Measurements from ENCODE around the gene RUNX1. TPM values are rescaled to one million over a fixed set of nuclear protein-coding genes. Genes with fewer than 3 reads are reported as not detected.

RUNX1 gene
- total and polyA plus RNA-seq, 2 experiments from 2014 or later, result 0.12 TPM; not detected in 1

- DNase-seq (ENCODE audit: low read depth in 1 of 2, low spot score in 1 of 2), result no peak
- H3K4me3 ChIP-seq, result no peak overlapping the region
- H3K9me3 ChIP-seq (ENCODE audit: low read depth), result no peaks in the 10 kb centered on the region
- H3K27me3 ChIP-seq, result peaks cover 84% of the 10 kb centered on the region
- no peak for TF ChIP-seq CTCF (IDR thresholded peaks at IDR 0.05; ENCODE audit: low read depth, low read length)
- H3K36me3 ChIP-seq, result no peaks in the 10 kb centered on the region
- no peaks in the 10 kb centered on the region for H3K4me1 ChIP-seq (ENCODE audit: low read depth)
- no peak overlapping the region for H3K27ac ChIP-seq
These were observed 2.9 kb downstream of the RUNX1 start for GRCh38 chr21:35046263-35046624.

GRCh38 chr21:35045542-35046262 is 3.4 kb downstream of the RUNX1 start:
- Histone ChIP-seq H3K27me3 (peaks cover 85% of the 10 kb centered on the region), H3K27ac (no peak overlapping the region), H3K4me3 (no peak overlapping the region), H3K36me3 (no peaks in the 10 kb centered on the region), H3K9me3 (ENCODE audit: low read depth) (no peaks in the 10 kb centered on the region), H3K4me1 (ENCODE audit: low read depth) (no peaks in the 10 kb centered on the region)
- DNase-seq (ENCODE audit: low read depth in 1 of 2, low spot score in 1 of 2), result no peak
- TF ChIP-seq CTCF (IDR thresholded peaks at IDR 0.05; ENCODE audit: low read depth, low read length), result no peak

DNA sequence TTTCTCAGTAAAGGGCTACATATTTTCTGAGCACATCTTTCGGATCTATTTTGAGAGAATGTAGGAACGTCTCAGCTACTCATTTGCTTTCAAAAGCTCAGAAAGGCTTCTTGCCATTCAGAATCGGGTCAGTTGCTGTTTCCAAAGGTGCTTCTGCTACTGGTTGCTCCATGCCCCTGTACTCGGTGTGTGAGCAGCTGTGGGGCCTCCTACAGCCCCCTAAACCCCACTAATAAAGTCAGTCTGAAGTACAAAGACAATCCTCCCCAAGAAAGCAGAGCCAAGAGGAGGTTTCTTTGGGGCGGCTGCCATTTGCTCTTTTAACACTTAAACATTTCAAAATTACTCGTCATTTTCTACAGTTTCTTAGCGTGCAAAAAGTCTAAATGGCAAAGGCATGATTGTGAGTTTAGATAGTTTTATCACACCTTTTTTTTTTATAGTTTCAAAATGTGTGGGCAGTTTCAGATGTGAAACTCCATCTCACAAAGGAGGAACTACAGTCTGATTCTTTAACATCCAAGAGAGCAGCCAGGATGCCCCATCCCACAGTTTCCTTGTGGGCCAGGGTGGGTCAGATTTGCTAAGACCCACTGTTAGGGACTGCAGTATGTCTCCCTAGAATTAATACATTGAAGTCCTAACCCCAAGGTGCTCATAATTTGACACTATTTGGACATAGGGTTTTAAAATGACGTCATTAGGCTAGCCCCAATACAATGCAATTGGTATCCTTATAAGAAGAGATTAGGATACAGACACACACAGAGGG is 4.1 kb downstream of the RUNX1 start:
- H3K27me3 ChIP-seq, result peaks cover 83% of the 10 kb centered on the region
- no peak for TF ChIP-seq CTCF (IDR thresholded peaks at IDR 0.05; ENCODE audit: low read depth, low read length)
- no peaks in the 10 kb centered on the region for H3K9me3 ChIP-seq (ENCODE audit: low read depth)
- no peak overlapping the region for H3K27ac ChIP-seq
- DNase-seq (ENCODE audit: low read depth in 1 of 2, low spot score in 1 of 2), result no peak
- H3K4me1 ChIP-seq (ENCODE audit: low read depth), result no peaks in the 10 kb centered on the region
- no peaks in the 10 kb centered on the region for H3K36me3 ChIP-seq
- no peak overlapping the region for H3K4me3 ChIP-seq

GRCh38 chr21:35044128-35044527 is 5.0 kb downstream of the RUNX1 start:
- H3K4me3 ChIP-seq, result no peak overlapping the region
- no peak for TF ChIP-seq CTCF (IDR thresholded peaks at IDR 0.05; ENCODE audit: low read depth, low read length)
- peaks cover 81% of the 10 kb centered on the region for H3K27me3 ChIP-seq

GRCh38 chr21:35043549-35043948 is 5.6 kb downstream of the RUNX1 start:
- H3K27me3 ChIP-seq, result peaks cover 81% of the 10 kb centered on the region
- TF ChIP-seq CTCF (IDR thresholded peaks at IDR 0.05; ENCODE audit: low read depth, low read length), result no peak
- no peaks in the 10 kb centered on the region for H3K4me1 ChIP-seq (ENCODE audit: low read depth)
- H3K27ac ChIP-seq, result no peak overlapping the region
- H3K36me3 ChIP-seq, result no peaks in the 10 kb centered on the region
- H3K4me3 ChIP-seq, result no peak overlapping the region
- no peak for DNase-seq (ENCODE audit: low read depth in 1 of 2, low spot score in 1 of 2)
- H3K9me3 ChIP-seq (ENCODE audit: low read depth), result no peaks in the 10 kb centered on the region

More at GRCh38 chr21:35044128-35044527, 5.0 kb downstream of the RUNX1 start:
- Histone ChIP-seq H3K9me3 (ENCODE audit: low read depth) (no peaks in the 10 kb centered on the region), H3K4me1 (ENCODE audit: low read depth) (no peaks in the 10 kb centered on the region), H3K27ac (no peak overlapping the region), H3K36me3 (no peaks in the 10 kb centered on the region)
- no peak for DNase-seq (ENCODE audit: low read depth in 1 of 2, low spot score in 1 of 2)

Data from cardiac muscle cell (in vitro differentiated cells and primary cell).